GM06990 (cell line): ENCODE data around the gene NR5A1.

ENCODE experiments used
- DNase-seq: peaks from one replicate; pipeline ENCODE4 v3.0.0-alpha.2; 2011; ENCODE audit not compliant: insufficient read length; ENCODE audit errors: extremely low read depth
- H3K27me3 ChIP-seq: replicated peaks from 2 replicates; pipeline ENCODE4 v1.6.0; 2011; ENCODE audit warnings: low read length; ENCODE audit not compliant: control insufficient read depth, insufficient read depth
- H3K36me3 ChIP-seq: 2 replicates; pipeline ENCODE4 v1.5.1; 2011; ENCODE audit warnings: low read length; ENCODE audit not compliant: control insufficient read depth, insufficient read depth
- H3K4me3 ChIP-seq: replicated peaks from 2 replicates; pipeline ENCODE4 v1.5.1; 2011; ENCODE audit warnings: low read depth, mild to moderate bottlenecking, control low read depth, low read length
- CTCF ChIP-seq: IDR thresholded peaks from 2 replicates; pipeline ENCODE4 v1.5.1; 2011; ENCODE audit warnings: low read length, control low read depth, mild to moderate bottlenecking, inconsistent platforms; ENCODE audit not compliant: insufficient read depth, poor library complexity, severe bottlenecking

NR5A1 gene

DNA sequence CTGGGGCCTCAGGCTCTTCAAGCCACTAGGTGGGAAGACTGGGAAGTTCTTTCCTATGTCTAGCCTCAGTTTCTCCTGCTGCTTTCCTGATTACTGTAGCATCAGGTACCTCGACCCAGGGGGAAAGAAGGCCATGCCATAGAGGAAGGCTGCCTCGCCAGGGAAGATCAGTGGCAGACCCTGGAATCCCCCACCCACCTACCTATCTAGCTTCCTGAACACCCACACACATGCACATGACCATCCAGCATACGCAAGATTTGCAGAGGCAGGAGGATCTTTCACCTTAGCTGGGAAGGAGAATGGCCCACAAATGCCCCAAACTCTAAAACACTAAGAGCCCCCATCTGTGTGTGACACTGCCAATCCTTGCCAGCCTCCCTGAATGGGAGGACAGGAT, 8.0 kb downstream of the NR5A1 start:
- DNase-seq: no peak
- TF ChIP-seq CTCF: no peak
- H3K4me3 ChIP-seq: no peak overlapping the region
- no peaks in the 10 kb centered on the region for H3K36me3 ChIP-seq
- H3K27me3 ChIP-seq: peaks cover 2% of the 10 kb centered on the region; the same call in 1 of the 2 replicates

- no peaks in the 10 kb centered on the region; the same call in 1 of the 2 replicates for H3K27me3 ChIP-seq
- TF ChIP-seq CTCF: no peak
Measured at GRCh38 chr9:124498499-124499146, 8.6 kb downstream of the NR5A1 start.

GRCh38 chr9:124498040-124498439, 9.2 kb downstream of the NR5A1 start:
- H3K27me3 ChIP-seq: no peaks in the 10 kb centered on the region; the same call in 1 of the 2 replicates
- no peak for TF ChIP-seq CTCF
- no peak overlapping the region for H3K4me3 ChIP-seq
- no peak for DNase-seq
- H3K36me3 ChIP-seq: no peaks in the 10 kb centered on the region

More at GRCh38 chr9:124498499-124499146, 8.6 kb downstream of the NR5A1 start:
- Histone ChIP-seq H3K36me3 (no peaks in the 10 kb centered on the region), H3K4me3 (no peak overlapping the region)
- no peak for DNase-seq

DNA sequence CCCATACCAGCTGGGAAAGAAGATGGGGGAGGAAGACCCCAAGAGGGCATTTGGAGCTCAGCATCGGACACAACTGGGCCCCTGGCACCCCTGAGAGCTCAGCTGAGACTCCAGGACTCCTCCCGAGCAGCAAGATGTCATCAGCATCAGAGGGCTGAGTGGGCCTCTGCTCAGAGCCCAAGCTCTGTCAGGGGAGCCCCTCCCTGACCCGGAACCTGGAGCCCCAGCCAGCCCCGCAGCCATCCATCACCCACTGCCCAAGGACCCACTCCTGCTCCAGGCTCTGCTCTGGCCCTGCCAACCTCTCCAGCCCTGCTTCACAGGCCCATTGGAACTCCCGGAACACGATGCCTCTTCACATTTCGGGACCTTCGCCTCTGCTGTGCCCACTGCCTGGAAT, 9.8 kb downstream of the NR5A1 start:
- H3K4me3 ChIP-seq: no peak overlapping the region
- DNase-seq: no peak
- no peak for TF ChIP-seq CTCF
- H3K36me3 ChIP-seq: no peaks in the 10 kb centered on the region
- no peaks in the 10 kb centered on the region; the same call in 1 of the 2 replicates for H3K27me3 ChIP-seq

DNA sequence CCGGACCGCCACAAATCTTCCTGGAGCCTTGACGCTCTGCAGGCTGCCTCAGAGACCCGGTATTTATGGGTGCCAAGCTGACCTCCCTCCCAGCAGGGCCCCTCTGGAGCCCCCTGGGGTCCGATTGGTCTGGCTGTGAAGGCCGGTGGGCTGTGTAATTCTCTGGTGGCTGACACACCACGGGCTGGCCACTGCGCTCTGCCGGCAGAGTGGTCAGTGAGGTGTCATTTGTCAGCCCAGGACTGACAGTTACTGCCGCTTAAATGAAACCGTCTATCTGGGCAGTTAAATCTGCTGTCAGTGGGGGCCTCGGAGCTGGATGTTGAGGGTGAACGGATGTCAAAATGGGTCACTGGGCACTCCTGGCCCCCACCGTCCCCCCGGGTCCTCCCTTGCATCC, 10.7 kb downstream of the NR5A1 start:
- Histone ChIP-seq H3K36me3 (no peaks in the 10 kb centered on the region), H3K4me3 (no peak overlapping the region), H3K27me3 (no peaks in the 10 kb centered on the region)
- no peak for TF ChIP-seq CTCF
- no peak for DNase-seq

GRCh38 chr9:124496075-124496449, 11.1 kb downstream of the NR5A1 start:
- Histone ChIP-seq H3K36me3 (no peaks in the 10 kb centered on the region), H3K4me3 (no peak overlapping the region)
- TF ChIP-seq CTCF: no peak

More at GRCh38 chr9:124496075-124496449, 11.1 kb downstream of the NR5A1 start:
- no peaks in the 10 kb centered on the region for H3K27me3 ChIP-seq
- no peak for DNase-seq
